Trophoblast cell (in vitro differentiated cells and primary cell): Measurements from ENCODE around the gene LRMDA.

Source experiments
- DNase-seq, 2 donors: peaks; one replicate each; pipeline ENCODE4 v3.0.0-alpha.2; 2016
- H2AFZ ChIP-seq: 2 replicates; pipeline ENCODE4 v1.6.1; 2013; ENCODE audit warnings: low read length, moderate library complexity, mild to moderate bottlenecking; ENCODE audit not compliant: insufficient read depth, poor library complexity
- H2AK5ac ChIP-seq: 2 replicates; pipeline ENCODE4 v1.6.1; 2013; ENCODE audit warnings: mild to moderate bottlenecking, low read length
- H2BK120ac ChIP-seq: 2 replicates; pipeline ENCODE4 v1.6.1; 2013; ENCODE audit warnings: low read length, mild to moderate bottlenecking, moderate library complexity; ENCODE audit not compliant: insufficient read depth, poor library complexity
- H2BK12ac ChIP-seq: 2 replicates; pipeline ENCODE4 v1.6.1; 2013; ENCODE audit warnings: mild to moderate bottlenecking, low read length, moderate library complexity
- H2BK5ac ChIP-seq: 2 replicates; pipeline ENCODE4 v1.6.1; 2013; ENCODE audit warnings: low read length, low read depth, moderate library complexity, mild to moderate bottlenecking; ENCODE audit not compliant: poor library complexity
- H3K14ac ChIP-seq: 2 replicates; pipeline ENCODE4 v1.6.1; 2013; ENCODE audit warnings: mild to moderate bottlenecking, low read length
- H3K18ac ChIP-seq: 2 replicates; pipeline ENCODE4 v1.6.1; 2013; ENCODE audit warnings: mild to moderate bottlenecking, low read length
- H3K23ac ChIP-seq: 2 replicates; pipeline ENCODE4 v1.6.1; 2013; ENCODE audit warnings: low read length
- H3K27ac ChIP-seq: 2 replicates; pipeline ENCODE4 v1.5.1; 2013; ENCODE audit warnings: low read depth, mild to moderate bottlenecking, inconsistent platforms, low read length, moderate library complexity
- H3K27me3 ChIP-seq: 2 replicates; pipeline ENCODE4 v1.6.1; 2013; ENCODE audit warnings: inconsistent platforms, mild to moderate bottlenecking, low read length, moderate library complexity; ENCODE audit not compliant: insufficient read depth
- H3K36me3 ChIP-seq, 2 experiments: 1 replicate in 1 of 2; 2 replicates in 1 of 2; pipeline ENCODE4 v1.6.1; 2013; ENCODE audit warnings: low read length in 2 of 2, mild to moderate bottlenecking in 2 of 2, moderate library complexity in 1 of 2; ENCODE audit not compliant: insufficient read depth in 2 of 2, control insufficient read depth in 1 of 2
- H3K4ac ChIP-seq: 2 replicates; pipeline ENCODE4 v1.6.1; 2013; ENCODE audit warnings: low read depth, mild to moderate bottlenecking, low read length, moderate library complexity
- H3K4me1 ChIP-seq, 2 experiments: 1 replicate in 1 of 2; 2 replicates in 1 of 2; pipeline ENCODE4 v1.6.1; 2013; ENCODE audit warnings: low read length in 2 of 2, mild to moderate bottlenecking in 2 of 2, moderate library complexity in 1 of 2; ENCODE audit not compliant: insufficient read depth in 2 of 2, control insufficient read depth in 1 of 2
- H3K4me2 ChIP-seq: 2 replicates; pipeline ENCODE4 v1.6.1; 2013; ENCODE audit warnings: inconsistent platforms, mild to moderate bottlenecking, low read length, moderate library complexity
- H3K4me3 ChIP-seq: 2 replicates; pipeline ENCODE4 v1.5.1; 2013; ENCODE audit warnings: mild to moderate bottlenecking, low read depth, low read length, inconsistent platforms
- H3K79me1 ChIP-seq: one replicate; pipeline ENCODE4 v1.6.1; 2013; ENCODE audit warnings: low read length
- H3K79me2 ChIP-seq: 2 replicates; pipeline ENCODE4 v1.6.1; 2013; ENCODE audit warnings: low read length, mild to moderate bottlenecking; ENCODE audit not compliant: control insufficient read depth, insufficient read depth, poor library complexity
- H3K9ac ChIP-seq: 2 replicates; pipeline ENCODE4 v1.6.1; 2013; ENCODE audit warnings: mild to moderate bottlenecking, low read length
- H3K9me3 ChIP-seq: 2 replicates; pipeline ENCODE4 v1.6.1; 2013; ENCODE audit warnings: low read depth, mild to moderate bottlenecking, control low read depth, inconsistent platforms, low read length; ENCODE audit not compliant: insufficient read depth
- H4K12ac ChIP-seq: 2 replicates; pipeline ENCODE4 v1.6.1; 2013; ENCODE audit warnings: low read depth, mild to moderate bottlenecking, low read length, moderate library complexity
- H4K8ac ChIP-seq: 2 replicates; pipeline ENCODE4 v1.6.1; 2013; ENCODE audit warnings: low read depth, mild to moderate bottlenecking, low read length, moderate library complexity
- H4K91ac ChIP-seq: one replicate; pipeline ENCODE4 v1.6.1; 2013; ENCODE audit warnings: low read depth, mild to moderate bottlenecking, low read length, moderate library complexity
- WGBS: extraction: QIAGEN DNeasy Blood & Tissue Kit; methylation state at CpG from one replicate; pipeline ENCODE4 v1.1.7; 2013; ENCODE audit warnings: missing lambda C conversion rate; ENCODE audit not compliant: insufficient read length, insufficient coverage; ENCODE audit errors: extremely low coverage; 5-methylcytosine and 5-hydroxymethylcytosine counted together

The LRMDA gene

GRCh38 chr10:75962395-75963061 is 531.1 kb downstream of the LRMDA start:
- H3K4me1 ChIP-seq = peaks cover 5% of the 10 kb centered on the region in 2 experiments
- no peak overlapping the region for H2BK5ac ChIP-seq
- H3K18ac ChIP-seq = no peak overlapping the region
- H3K79me2 ChIP-seq = no peaks in the 10 kb centered on the region
- no peak overlapping the region for H4K8ac ChIP-seq
- H2BK12ac ChIP-seq = no peak overlapping the region
- no peak overlapping the region for H4K12ac ChIP-seq
- no peak overlapping the region for H3K27ac ChIP-seq
- H3K4ac ChIP-seq = no peak overlapping the region
- H3K9ac ChIP-seq = no peak overlapping the region
- no peaks in the 10 kb centered on the region for H3K79me1 ChIP-seq
- H2AK5ac ChIP-seq = no peak overlapping the region
- no peak overlapping the region for H3K4me2 ChIP-seq
- H3K4me3 ChIP-seq = no peak overlapping the region
- H3K23ac ChIP-seq = no peak overlapping the region
- H3K36me3 ChIP-seq = no peaks in the 10 kb centered on the region
- no CpG with 5 or more reads among the region's 5 CpGs for WGBS
- no peak overlapping the region for H4K91ac ChIP-seq
- no peak overlapping the region for H3K14ac ChIP-seq
- H2AFZ ChIP-seq = no peak overlapping the region
- no peak overlapping the region for H2BK120ac ChIP-seq
- no peaks in the 10 kb centered on the region for H3K9me3 ChIP-seq
- DNase-seq = no peak
- no peaks in the 10 kb centered on the region for H3K27me3 ChIP-seq

GRCh38 chr10:75967491-75967890 is 536.1 kb downstream of the LRMDA start:
- no peak overlapping the region for H3K27ac ChIP-seq
- no CpG with 5 or more reads among the region's 7 CpGs for WGBS

GRCh38 chr10:75969031-75969430 is 537.6 kb downstream of the LRMDA start:
- H3K27ac ChIP-seq = no peak overlapping the region

More at GRCh38 chr10:75967491-75967890, 536.1 kb downstream of the LRMDA start:
- Histone ChIP-seq H3K36me3 (no peaks in the 10 kb centered on the region), H3K23ac (no peak overlapping the region), H2AK5ac (no peak overlapping the region), H4K91ac (no peak overlapping the region), H4K12ac (no peak overlapping the region), H3K9ac (no peak overlapping the region), H3K4ac (no peak overlapping the region), H3K79me2 (no peaks in the 10 kb centered on the region), H3K4me1 (no peaks in the 10 kb centered on the region), H2BK120ac (no peak overlapping the region), H3K4me2 (no peak overlapping the region), H3K27me3 (no peaks in the 10 kb centered on the region), H2AFZ (no peak overlapping the region), H3K14ac (no peak overlapping the region), H2BK12ac (no peak overlapping the region), H2BK5ac (no peak overlapping the region), H3K9me3 (no peaks in the 10 kb centered on the region), H3K4me3 (no peak overlapping the region), H3K79me1 (no peaks in the 10 kb centered on the region), H3K18ac (no peak overlapping the region), H4K8ac (no peak overlapping the region)
- no peak for DNase-seq

GRCh38 chr10:75971402-75972211 is 540.2 kb downstream of the LRMDA start:
- Histone ChIP-seq H3K4me3 (no peak overlapping the region), H2AK5ac (no peak overlapping the region), H2BK120ac (no peak overlapping the region), H3K27ac (no peak overlapping the region), H3K9ac (no peak overlapping the region), H4K12ac (no peak overlapping the region), H3K23ac (no peak overlapping the region), H3K27me3 (no peaks in the 10 kb centered on the region), H3K4me2 (no peak overlapping the region), H2BK5ac (no peak overlapping the region), H3K18ac (no peak overlapping the region), H2BK12ac (no peak overlapping the region), H3K36me3 (no peaks in the 10 kb centered on the region), H4K91ac (no peak overlapping the region), H3K4me1 (no peaks in the 10 kb centered on the region), H3K4ac (no peak overlapping the region), H4K8ac (no peak overlapping the region), H3K9me3 (no peaks in the 10 kb centered on the region), H3K79me2 (no peaks in the 10 kb centered on the region), H3K79me1 (no peaks in the 10 kb centered on the region), H2AFZ (no peak overlapping the region), H3K14ac (no peak overlapping the region)
- no CpG with 5 or more reads among the region's 4 CpGs for WGBS
- no peak for DNase-seq

More at GRCh38 chr10:75969031-75969430, 537.6 kb downstream of the LRMDA start:
- Histone ChIP-seq H3K79me2 (no peaks in the 10 kb centered on the region), H3K14ac (no peak overlapping the region), H3K9ac (no peak overlapping the region), H4K12ac (no peak overlapping the region), H2BK12ac (no peak overlapping the region), H3K23ac (no peak overlapping the region), H3K79me1 (no peaks in the 10 kb centered on the region), H2BK5ac (no peak overlapping the region), H2BK120ac (no peak overlapping the region), H3K36me3 (no peaks in the 10 kb centered on the region), H2AFZ (no peak overlapping the region), H4K91ac (no peak overlapping the region), H3K4ac (no peak overlapping the region), H3K9me3 (no peaks in the 10 kb centered on the region), H3K27me3 (no peaks in the 10 kb centered on the region), H3K4me2 (no peak overlapping the region), H3K18ac (no peak overlapping the region), H3K4me3 (no peak overlapping the region), H4K8ac (no peak overlapping the region), H2AK5ac (no peak overlapping the region), H3K4me1 (no peaks in the 10 kb centered on the region)
- DNase-seq = no peak
- WGBS = no CpG with 5 or more reads among the region's 2 CpGs
